Activated T-cell treated with anti-CD3 and anti-CD28 coated beads, Interleukin-2, amount 50 U/mL, for 4 hours (primary cell): ENCODE measurements around the gene VCPKMT. TPM values are rescaled to one million over a fixed set of nuclear protein-coding genes. Genes with fewer than 3 reads are reported as not detected.

Source experiments
- ATAC-seq, 2 donors: fragments of 200-7000 bp; cut with Tn5 transposase; one replicate each; pipeline ENCODE4 v1.10.0; 2021
- DNase-seq: peaks from one replicate; pipeline ENCODE4 v3.0.0-alpha.2; 2020
- H3K27me3 Mint-ChIP-seq: one replicate; pipeline ENCODE4 v1.8.0; 2021; ENCODE audit warnings: low read depth, mixed read lengths
- H3K36me3 Mint-ChIP-seq: one replicate; pipeline ENCODE4 v1.8.0; 2022; ENCODE audit warnings: mixed read lengths; ENCODE audit not compliant: insufficient read depth
- H3K4me1 Mint-ChIP-seq: one replicate; pipeline ENCODE4 v1.8.0; 2021; ENCODE audit warnings: low read depth, mixed read lengths
- H3K4me3 Mint-ChIP-seq: one replicate; pipeline ENCODE4 v1.8.0; 2021; ENCODE audit warnings: mild to moderate bottlenecking, moderate library complexity, mixed read lengths
- H3K9me3 Mint-ChIP-seq: one replicate; pipeline ENCODE4 v1.8.0; 2021; ENCODE audit warnings: mixed read lengths
- total RNA-seq, 3 donors: library from RNA; stranded (reverse); gene quantifications; one replicate each; pipeline ENCODE4 v1.2.1, GENCODE V29; 2021

VCPKMT gene
- total RNA-seq, 3 donors from 2014 or later = 16.0 to 21.8 (median 19.4) TPM

GRCh38 chr14:50067723-50068495 is 48.5 kb downstream of the VCPKMT start:
- Mint-ChIP-seq H3K4me1 (peaks cover 75% of the 10 kb centered on the region), H3K9me3 (no peaks in the 10 kb centered on the region), H3K4me3 (no peak overlapping the region), H3K36me3 (peaks cover 13% of the 10 kb centered on the region), H3K27me3 (no peaks in the 10 kb centered on the region)
- DNase-seq (no peak), ATAC-seq (no peak)

GRCh38 chr14:50065583-50065982 is 50.8 kb downstream of the VCPKMT start:
- Mint-ChIP-seq H3K27me3 (no peaks in the 10 kb centered on the region), H3K4me1 (peaks cover 85% of the 10 kb centered on the region), H3K4me3 (peak overlapping the region; percentile 22), H3K9me3 (no peaks in the 10 kb centered on the region), H3K36me3 (peaks cover 9% of the 10 kb centered on the region)
- ATAC-seq (no peak), DNase-seq (no peak)

- peaks cover 86% of the 10 kb centered on the region for H3K4me1 Mint-ChIP-seq
- H3K27me3 Mint-ChIP-seq = no peaks in the 10 kb centered on the region
- peak overlapping the region; percentile 3 for H3K4me3 Mint-ChIP-seq
- no peaks in the 10 kb centered on the region for H3K9me3 Mint-ChIP-seq
- DNase-seq (peak; percentile 59), ATAC-seq (peak; percentile 62 to 68)
- peaks cover 9% of the 10 kb centered on the region for H3K36me3 Mint-ChIP-seq
These were observed 51.4 kb downstream of the VCPKMT start for GRCh38 chr14:50064993-50065392.

- peaks cover 9% of the 10 kb centered on the region for H3K36me3 Mint-ChIP-seq
- H3K9me3 Mint-ChIP-seq = no peaks in the 10 kb centered on the region
- ATAC-seq = no peak
- no peak overlapping the region for H3K4me3 Mint-ChIP-seq
- H3K4me1 Mint-ChIP-seq = peaks cover 90% of the 10 kb centered on the region
- no peak for DNase-seq
- H3K27me3 Mint-ChIP-seq = no peaks in the 10 kb centered on the region
These were observed 52.4 kb downstream of the VCPKMT start for GRCh38 chr14:50063876-50064420.

GRCh38 chr14:50062438-50063085 is 53.8 kb downstream of the VCPKMT start:
- peaks cover 5% of the 10 kb centered on the region for H3K36me3 Mint-ChIP-seq
- H3K9me3 Mint-ChIP-seq = no peaks in the 10 kb centered on the region
- ATAC-seq (peak; percentile 76 to 84), DNase-seq (peak; percentile 80)
- H3K4me1 Mint-ChIP-seq = peaks cover 90% of the 10 kb centered on the region
- peak overlapping the region; percentile 90 for H3K4me3 Mint-ChIP-seq
- H3K27me3 Mint-ChIP-seq = no peaks in the 10 kb centered on the region

GRCh38 chr14:50061664-50062437 is 54.5 kb downstream of the VCPKMT start:
- H3K9me3 Mint-ChIP-seq = no peaks in the 10 kb centered on the region
- DNase-seq (peak; percentile 46), ATAC-seq (peak; percentile 23 to 39)
- peaks cover 92% of the 10 kb centered on the region for H3K4me1 Mint-ChIP-seq
- H3K27me3 Mint-ChIP-seq = no peaks in the 10 kb centered on the region
- peak overlapping the region; percentile 90 for H3K4me3 Mint-ChIP-seq
- H3K36me3 Mint-ChIP-seq = peaks cover 3% of the 10 kb centered on the region

- DNase-seq (peak; percentile 47), ATAC-seq (peak; percentile 9 to 18)
- H3K27me3 Mint-ChIP-seq = no peaks in the 10 kb centered on the region
- H3K4me1 Mint-ChIP-seq = peaks cover 90% of the 10 kb centered on the region
- peak overlapping the region; percentile 90 for H3K4me3 Mint-ChIP-seq
- peaks cover 2% of the 10 kb centered on the region for H3K36me3 Mint-ChIP-seq
- H3K9me3 Mint-ChIP-seq = no peaks in the 10 kb centered on the region
These were observed 55.3 kb downstream of the VCPKMT start for GRCh38 chr14:50060871-50061663.

- no peaks in the 10 kb centered on the region for H3K9me3 Mint-ChIP-seq
- peak overlapping the region; percentile 90 for H3K4me3 Mint-ChIP-seq
- peaks cover 2% of the 10 kb centered on the region for H3K36me3 Mint-ChIP-seq
- no peaks in the 10 kb centered on the region for H3K27me3 Mint-ChIP-seq
- H3K4me1 Mint-ChIP-seq = peaks cover 82% of the 10 kb centered on the region
- DNase-seq (no peak), ATAC-seq (no peak)
These were observed 56.4 kb downstream of the VCPKMT start for GRCh38 chr14:50059763-50060616.

Other genes starting within 250 kb of the VCPKMT start
- 100 to 1,000 TPM; 134 to 148 (median 143) TPM for gene ARF6, start 223.5 kb downstream of the VCPKMT start, total RNA-seq
- gene SOS2, start 115.0 kb upstream of the VCPKMT start, total RNA-seq = 10 to 100 TPM in 1 of 3 donors, 1 to 10 TPM in 2; 6.6 to 11.2 (median 8.3) TPM
- 10 to 100 TPM in 2 of 3 donors, 1 to 10 TPM in 1; 9.5 to 13.3 (median 12.7) TPM for gene L2HGDH, start 195.7 kb upstream of the VCPKMT start, total RNA-seq
- gene DMAC2L, start 195.8 kb upstream of the VCPKMT start, total RNA-seq = 10 to 100 TPM; 10.8 to 20.0 (median 17.1) TPM